HL-60 (cell line): ENCODE data around the gene LMF1.

ENCODE experiments used
- GABPA ChIP-seq: IDR thresholded peaks from 2 replicates; pipeline ENCODE4 v1.6.1; 2012; ENCODE audit warnings: low read depth
- POLR2AphosphoS5 ChIP-seq: IDR thresholded peaks from 2 replicates; pipeline ENCODE4 v1.6.1; 2012; ENCODE audit warnings: low read depth
- SPI1 ChIP-seq: IDR thresholded peaks from 2 replicates; pipeline ENCODE4 v1.6.1; 2012; ENCODE audit warnings: low read depth, mild to moderate bottlenecking, borderline replicate concordance
- TF ChIP-seq, protein P1 (sequence below): IDR thresholded peaks from 2 replicates; pipeline ENCODE4 v1.6.1; 2012; ENCODE audit warnings: low read depth; ENCODE audit not compliant: insufficient replicate concordance
- TF ChIP-seq, protein P2 (sequence below): IDR thresholded peaks from one replicate; pipeline ENCODE4 v1.5.1; 2011; ENCODE audit warnings: low read length, control low read depth, inconsistent platforms; ENCODE audit not compliant: insufficient read depth

DNA sequence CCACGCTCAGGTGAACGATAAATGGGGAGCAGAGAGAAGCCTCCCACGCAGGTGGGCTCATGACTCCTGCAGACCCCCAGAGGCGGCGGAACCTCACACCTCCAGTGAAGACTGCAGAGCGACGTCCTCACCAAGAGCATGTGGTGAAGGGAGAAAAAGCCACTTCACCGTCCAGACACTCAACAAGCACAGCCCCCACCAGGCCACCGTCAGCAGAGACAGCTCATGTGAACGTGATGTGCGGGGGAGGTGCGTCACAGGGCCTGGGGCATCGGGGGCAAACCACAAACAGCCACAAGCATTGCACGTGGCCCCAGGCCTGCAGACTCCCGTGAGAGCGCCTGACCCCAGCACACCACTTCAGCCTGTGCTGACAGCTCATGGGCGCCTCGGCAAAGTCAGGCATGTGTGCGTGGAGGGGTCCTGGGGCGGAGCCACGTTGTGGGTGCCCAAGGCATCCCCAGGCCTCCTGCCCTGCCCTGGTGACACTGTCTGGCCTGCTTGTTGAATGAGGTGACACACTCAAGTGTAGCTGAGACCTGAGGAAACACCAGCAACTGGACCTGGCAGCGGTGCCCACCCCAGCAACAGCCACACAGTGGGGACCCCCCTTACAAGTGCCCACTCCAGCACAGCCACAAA lies 19.0 kb downstream of the LMF1 start:
- TF ChIP-seq, protein P1, sequence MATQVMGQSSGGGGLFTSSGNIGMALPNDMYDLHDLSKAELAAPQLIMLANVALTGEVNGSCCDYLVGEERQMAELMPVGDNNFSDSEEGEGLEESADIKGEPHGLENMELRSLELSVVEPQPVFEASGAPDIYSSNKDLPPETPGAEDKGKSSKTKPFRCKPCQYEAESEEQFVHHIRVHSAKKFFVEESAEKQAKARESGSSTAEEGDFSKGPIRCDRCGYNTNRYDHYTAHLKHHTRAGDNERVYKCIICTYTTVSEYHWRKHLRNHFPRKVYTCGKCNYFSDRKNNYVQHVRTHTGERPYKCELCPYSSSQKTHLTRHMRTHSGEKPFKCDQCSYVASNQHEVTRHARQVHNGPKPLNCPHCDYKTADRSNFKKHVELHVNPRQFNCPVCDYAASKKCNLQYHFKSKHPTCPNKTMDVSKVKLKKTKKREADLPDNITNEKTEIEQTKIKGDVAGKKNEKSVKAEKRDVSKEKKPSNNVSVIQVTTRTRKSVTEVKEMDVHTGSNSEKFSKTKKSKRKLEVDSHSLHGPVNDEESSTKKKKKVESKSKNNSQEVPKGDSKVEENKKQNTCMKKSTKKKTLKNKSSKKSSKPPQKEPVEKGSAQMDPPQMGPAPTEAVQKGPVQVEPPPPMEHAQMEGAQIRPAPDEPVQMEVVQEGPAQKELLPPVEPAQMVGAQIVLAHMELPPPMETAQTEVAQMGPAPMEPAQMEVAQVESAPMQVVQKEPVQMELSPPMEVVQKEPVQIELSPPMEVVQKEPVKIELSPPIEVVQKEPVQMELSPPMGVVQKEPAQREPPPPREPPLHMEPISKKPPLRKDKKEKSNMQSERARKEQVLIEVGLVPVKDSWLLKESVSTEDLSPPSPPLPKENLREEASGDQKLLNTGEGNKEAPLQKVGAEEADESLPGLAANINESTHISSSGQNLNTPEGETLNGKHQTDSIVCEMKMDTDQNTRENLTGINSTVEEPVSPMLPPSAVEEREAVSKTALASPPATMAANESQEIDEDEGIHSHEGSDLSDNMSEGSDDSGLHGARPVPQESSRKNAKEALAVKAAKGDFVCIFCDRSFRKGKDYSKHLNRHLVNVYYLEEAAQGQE = no peak
- TF ChIP-seq, protein P2, sequence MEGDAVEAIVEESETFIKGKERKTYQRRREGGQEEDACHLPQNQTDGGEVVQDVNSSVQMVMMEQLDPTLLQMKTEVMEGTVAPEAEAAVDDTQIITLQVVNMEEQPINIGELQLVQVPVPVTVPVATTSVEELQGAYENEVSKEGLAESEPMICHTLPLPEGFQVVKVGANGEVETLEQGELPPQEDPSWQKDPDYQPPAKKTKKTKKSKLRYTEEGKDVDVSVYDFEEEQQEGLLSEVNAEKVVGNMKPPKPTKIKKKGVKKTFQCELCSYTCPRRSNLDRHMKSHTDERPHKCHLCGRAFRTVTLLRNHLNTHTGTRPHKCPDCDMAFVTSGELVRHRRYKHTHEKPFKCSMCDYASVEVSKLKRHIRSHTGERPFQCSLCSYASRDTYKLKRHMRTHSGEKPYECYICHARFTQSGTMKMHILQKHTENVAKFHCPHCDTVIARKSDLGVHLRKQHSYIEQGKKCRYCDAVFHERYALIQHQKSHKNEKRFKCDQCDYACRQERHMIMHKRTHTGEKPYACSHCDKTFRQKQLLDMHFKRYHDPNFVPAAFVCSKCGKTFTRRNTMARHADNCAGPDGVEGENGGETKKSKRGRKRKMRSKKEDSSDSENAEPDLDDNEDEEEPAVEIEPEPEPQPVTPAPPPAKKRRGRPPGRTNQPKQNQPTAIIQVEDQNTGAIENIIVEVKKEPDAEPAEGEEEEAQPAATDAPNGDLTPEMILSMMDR = no peak
- no peak for TF ChIP-seq POLR2AphosphoS5
- TF ChIP-seq GABPA = no peak
- no peak for TF ChIP-seq SPI1
